Measurements from ENCODE around the gene CAPN13.

The CAPN13 gene

DNA sequence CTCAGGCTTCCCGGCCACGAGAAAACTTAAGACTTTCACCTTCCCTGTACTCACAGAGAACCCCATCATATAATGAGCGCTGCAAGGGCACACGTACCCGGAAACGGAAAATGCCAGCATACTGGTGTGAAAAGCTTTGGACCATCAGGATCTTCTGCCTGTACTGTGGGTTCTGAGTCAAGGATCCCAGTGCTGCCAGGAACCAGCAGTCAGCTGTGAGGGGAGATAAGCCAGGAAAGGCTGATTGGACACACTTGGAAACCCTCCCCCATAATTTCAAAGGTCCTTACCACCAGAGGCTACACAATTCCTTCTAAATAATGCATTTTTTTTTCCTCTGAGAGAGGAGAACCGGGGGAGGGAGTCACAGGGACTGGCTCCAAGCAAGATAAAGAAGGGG lies 31.4 kb downstream of the CAPN13 start:
- no peak for ATAC-seq
- peaks cover 15% of the 10 kb centered on the region for H3K27me3 Mint-ChIP-seq
- no peak overlapping the region for H3K27ac Mint-ChIP-seq
- H3K36me3 Mint-ChIP-seq, result no peaks in the 10 kb centered on the region
- no peaks in the 10 kb centered on the region for H3K9me3 Mint-ChIP-seq
- no peaks in the 10 kb centered on the region for H3K4me1 Mint-ChIP-seq
- H3K4me3 Mint-ChIP-seq, result no peak overlapping the region

DNA sequence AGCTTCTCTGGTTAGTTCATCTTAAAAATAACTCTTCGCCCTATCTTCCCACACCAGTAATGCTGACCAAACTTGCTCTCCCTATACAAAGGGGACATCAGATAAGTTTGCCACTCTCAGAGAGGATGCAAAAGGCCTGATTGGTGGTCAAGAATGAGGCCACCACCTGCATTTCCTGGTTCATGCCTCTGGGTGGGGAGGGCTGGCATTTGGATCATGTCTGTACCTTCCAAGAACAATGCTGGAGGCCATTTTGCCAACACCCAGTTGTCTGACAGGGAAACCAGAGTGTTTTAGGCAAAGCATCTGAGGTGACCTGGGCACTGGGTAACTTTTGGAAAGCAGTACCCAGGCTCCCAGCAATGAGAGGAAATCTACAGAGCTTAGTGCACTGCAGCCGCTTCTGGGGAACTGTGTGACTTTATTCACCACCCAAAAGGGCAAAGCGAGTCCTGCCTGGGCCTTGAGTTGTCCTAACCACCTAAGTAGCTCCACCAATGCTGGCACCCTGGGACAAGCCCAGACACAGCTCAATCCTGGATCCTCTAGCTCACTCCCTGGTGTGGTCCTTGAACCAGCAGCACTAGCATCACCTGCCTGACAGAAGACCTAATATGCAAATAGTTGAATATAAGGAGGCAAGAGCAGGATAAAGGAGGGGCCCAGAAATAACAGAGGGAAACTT lies 35.1 kb downstream of the CAPN13 start:
- peaks cover 43% of the 10 kb centered on the region for H3K27me3 Mint-ChIP-seq
- no peak for ATAC-seq
- H3K36me3 Mint-ChIP-seq, result no peaks in the 10 kb centered on the region
- no peaks in the 10 kb centered on the region for H3K9me3 Mint-ChIP-seq
- peaks cover 8% of the 10 kb centered on the region for H3K4me1 Mint-ChIP-seq
- no peak overlapping the region for H3K27ac Mint-ChIP-seq
- H3K4me3 Mint-ChIP-seq, result no peak overlapping the region

- no peak for ATAC-seq
- Mint-ChIP-seq H3K27me3 (peaks cover 54% of the 10 kb centered on the region), H3K9me3 (no peaks in the 10 kb centered on the region), H3K36me3 (no peaks in the 10 kb centered on the region), H3K4me1 (peaks cover 8% of the 10 kb centered on the region), H3K4me3 (no peak overlapping the region), H3K27ac (no peak overlapping the region)
Measured at GRCh38 chr2:30770816-30771576, 36.2 kb downstream of the CAPN13 start.

DNA sequence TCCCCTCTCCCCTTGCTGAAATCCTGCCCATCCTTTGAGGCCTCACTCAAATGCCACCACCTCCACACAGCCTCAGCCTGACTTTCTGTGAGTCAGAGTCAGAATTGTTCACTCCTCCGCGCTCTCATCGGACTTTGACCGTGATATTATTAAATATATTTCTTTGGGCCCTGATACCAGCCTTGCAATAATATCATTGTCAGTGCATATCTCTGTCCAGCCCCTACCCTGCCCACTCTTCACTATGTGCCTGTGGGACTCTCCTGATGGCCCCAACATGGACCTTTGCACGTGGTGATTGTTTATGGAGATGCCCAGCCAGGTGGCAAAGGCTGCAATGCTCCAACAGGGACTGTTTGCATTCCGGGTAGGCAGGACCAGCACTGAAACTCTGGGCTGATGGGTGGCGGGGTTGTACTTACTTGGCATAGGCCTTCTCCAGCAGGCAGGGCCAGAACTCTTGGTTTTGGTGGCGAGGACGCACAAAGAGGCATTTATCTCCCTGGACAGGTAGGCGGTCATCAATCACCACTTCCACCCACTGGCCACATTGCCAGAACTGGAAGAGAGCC lies 37.3 kb downstream of the CAPN13 start:
- no peaks in the 10 kb centered on the region for H3K36me3 Mint-ChIP-seq
- H3K27ac Mint-ChIP-seq, result no peak overlapping the region
- no peak for ATAC-seq
- no peak overlapping the region for H3K4me3 Mint-ChIP-seq
- H3K27me3 Mint-ChIP-seq, result peaks cover 61% of the 10 kb centered on the region
- H3K9me3 Mint-ChIP-seq, result no peaks in the 10 kb centered on the region
- H3K4me1 Mint-ChIP-seq, result peaks cover 8% of the 10 kb centered on the region

DNA sequence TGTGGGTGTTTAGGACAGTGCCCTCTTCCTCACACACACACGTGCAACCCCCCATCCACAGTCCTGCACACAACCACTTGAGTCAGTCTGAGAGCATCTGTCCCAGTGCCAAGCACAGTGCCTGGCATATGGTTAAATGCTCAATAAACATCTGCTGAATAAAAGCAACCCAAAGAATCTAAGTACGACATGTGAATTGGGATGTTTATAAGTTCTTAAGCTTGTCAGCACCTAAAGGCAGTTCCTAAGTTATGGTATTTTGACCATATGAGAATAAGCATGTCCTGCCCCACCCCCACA lies 37.8 kb downstream of the CAPN13 start:
- no peaks in the 10 kb centered on the region for H3K9me3 Mint-ChIP-seq
- ATAC-seq, result no peak
- H3K27ac Mint-ChIP-seq, result no peak overlapping the region
- H3K4me3 Mint-ChIP-seq, result no peak overlapping the region
- peaks cover 8% of the 10 kb centered on the region for H3K4me1 Mint-ChIP-seq
- H3K27me3 Mint-ChIP-seq, result peaks cover 65% of the 10 kb centered on the region
- H3K36me3 Mint-ChIP-seq, result no peaks in the 10 kb centered on the region

DNA sequence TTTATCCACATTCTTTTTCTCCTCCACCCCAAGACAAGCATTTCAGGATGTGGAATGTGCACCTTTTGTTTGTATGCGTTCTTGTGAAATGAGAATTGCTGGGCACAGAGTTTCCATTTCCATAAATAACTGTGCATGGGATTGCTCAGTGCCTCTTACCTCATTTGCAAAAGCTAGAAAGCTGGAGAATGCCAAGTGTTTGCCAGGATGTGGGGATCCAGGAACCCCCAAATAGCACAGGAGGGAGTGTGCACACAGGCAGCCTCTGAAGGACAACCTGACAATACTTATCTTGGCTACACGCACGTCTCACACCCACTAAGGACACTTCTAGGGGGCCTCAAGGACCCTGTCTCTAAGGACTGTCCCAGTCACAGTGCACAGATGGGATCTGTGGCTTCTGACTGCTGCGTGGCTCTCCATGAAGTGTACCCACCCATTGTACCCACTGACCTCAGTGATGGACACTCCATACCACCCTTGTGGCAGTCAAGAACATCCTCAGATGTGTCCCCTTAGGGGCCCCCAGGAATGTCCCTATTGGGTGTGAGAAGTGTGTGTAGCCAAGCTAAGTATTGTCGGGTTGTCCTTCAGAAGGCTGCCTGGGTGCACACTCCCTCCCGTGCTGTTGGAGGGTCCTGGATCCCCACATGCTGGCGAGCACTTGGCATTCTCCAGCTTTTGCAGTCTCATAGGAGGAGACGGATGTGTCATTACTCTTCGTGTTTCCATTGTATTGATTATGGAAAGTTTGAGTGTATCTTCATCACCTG lies 38.4 kb downstream of the CAPN13 start:
- Mint-ChIP-seq H3K4me1 (peaks cover 8% of the 10 kb centered on the region), H3K36me3 (no peaks in the 10 kb centered on the region), H3K4me3 (no peak overlapping the region), H3K27me3 (peaks cover 69% of the 10 kb centered on the region), H3K27ac (no peak overlapping the region), H3K9me3 (no peaks in the 10 kb centered on the region)
- ATAC-seq, result no peak

GRCh38 chr2:30768036-30768686 lies 39.1 kb downstream of the CAPN13 start:
- ATAC-seq, result no peak
- no peak overlapping the region for H3K4me3 Mint-ChIP-seq
- no peaks in the 10 kb centered on the region for H3K36me3 Mint-ChIP-seq
- peaks cover 65% of the 10 kb centered on the region for H3K27me3 Mint-ChIP-seq
- no peaks in the 10 kb centered on the region for H3K9me3 Mint-ChIP-seq
- no peak overlapping the region for H3K27ac Mint-ChIP-seq
- H3K4me1 Mint-ChIP-seq, result peaks cover 8% of the 10 kb centered on the region

DNA sequence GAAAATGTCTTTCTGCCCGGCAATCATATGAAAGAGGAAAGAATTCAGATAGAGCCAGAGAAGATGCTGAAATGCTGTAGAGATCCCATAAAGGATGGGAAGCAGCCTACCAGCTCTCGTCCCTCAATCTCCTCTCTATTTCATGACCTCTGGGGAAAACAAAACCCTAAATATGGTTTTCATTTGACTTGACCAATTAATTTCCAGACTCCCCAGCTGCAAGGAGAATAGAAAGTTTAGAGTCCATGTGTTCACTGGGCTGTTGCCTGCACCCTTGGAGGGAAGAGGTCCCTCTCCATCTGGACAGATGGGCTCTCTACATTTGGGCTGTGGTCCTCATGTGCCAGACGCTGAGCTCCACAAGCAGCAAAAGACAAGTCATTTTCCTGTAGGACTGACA lies 40.6 kb downstream of the CAPN13 start:
- Mint-ChIP-seq H3K36me3 (no peaks in the 10 kb centered on the region), H3K27me3 (peaks cover 60% of the 10 kb centered on the region)

GRCh38 chr2:30765876-30766470 lies 41.3 kb downstream of the CAPN13 start:
- Mint-ChIP-seq H3K27me3 (peaks cover 60% of the 10 kb centered on the region), H3K4me3 (no peak overlapping the region), H3K36me3 (no peaks in the 10 kb centered on the region), H3K9me3 (no peaks in the 10 kb centered on the region), H3K4me1 (peaks cover 8% of the 10 kb centered on the region), H3K27ac (no peak overlapping the region)
- no peak for ATAC-seq

More for the DNA sequence above, 40.6 kb downstream of the CAPN13 start:
- peaks cover 8% of the 10 kb centered on the region for H3K4me1 Mint-ChIP-seq
- ATAC-seq, result no peak
- no peaks in the 10 kb centered on the region for H3K9me3 Mint-ChIP-seq
- no peak overlapping the region for H3K27ac Mint-ChIP-seq
- H3K4me3 Mint-ChIP-seq, result no peak overlapping the region

DNA sequence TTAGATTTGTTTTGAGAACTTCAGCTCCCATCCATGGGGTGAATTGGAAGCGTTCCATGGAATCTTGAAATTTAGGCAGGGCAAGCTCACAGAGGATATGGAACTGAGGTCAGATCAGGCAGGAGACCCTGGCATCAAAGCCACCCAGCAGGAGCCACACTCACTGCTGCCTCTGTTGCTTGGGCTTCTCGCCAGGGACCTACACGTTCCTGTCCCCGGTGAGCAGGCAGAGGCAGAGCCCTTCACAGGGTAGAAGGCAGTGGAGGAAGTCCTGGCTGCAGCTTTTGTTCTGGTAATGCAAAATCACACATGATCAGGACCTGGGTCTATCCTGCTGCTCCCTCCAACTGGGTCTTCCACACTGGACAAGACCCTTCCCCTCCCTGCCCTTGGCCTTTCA lies 42.1 kb downstream of the CAPN13 start:
- Mint-ChIP-seq H3K36me3 (no peaks in the 10 kb centered on the region), H3K27me3 (peaks cover 52% of the 10 kb centered on the region), H3K9me3 (no peaks in the 10 kb centered on the region), H3K4me3 (no peak overlapping the region), H3K4me1 (peaks cover 8% of the 10 kb centered on the region), H3K27ac (no peak overlapping the region)
- ATAC-seq, result no peak

DNA sequence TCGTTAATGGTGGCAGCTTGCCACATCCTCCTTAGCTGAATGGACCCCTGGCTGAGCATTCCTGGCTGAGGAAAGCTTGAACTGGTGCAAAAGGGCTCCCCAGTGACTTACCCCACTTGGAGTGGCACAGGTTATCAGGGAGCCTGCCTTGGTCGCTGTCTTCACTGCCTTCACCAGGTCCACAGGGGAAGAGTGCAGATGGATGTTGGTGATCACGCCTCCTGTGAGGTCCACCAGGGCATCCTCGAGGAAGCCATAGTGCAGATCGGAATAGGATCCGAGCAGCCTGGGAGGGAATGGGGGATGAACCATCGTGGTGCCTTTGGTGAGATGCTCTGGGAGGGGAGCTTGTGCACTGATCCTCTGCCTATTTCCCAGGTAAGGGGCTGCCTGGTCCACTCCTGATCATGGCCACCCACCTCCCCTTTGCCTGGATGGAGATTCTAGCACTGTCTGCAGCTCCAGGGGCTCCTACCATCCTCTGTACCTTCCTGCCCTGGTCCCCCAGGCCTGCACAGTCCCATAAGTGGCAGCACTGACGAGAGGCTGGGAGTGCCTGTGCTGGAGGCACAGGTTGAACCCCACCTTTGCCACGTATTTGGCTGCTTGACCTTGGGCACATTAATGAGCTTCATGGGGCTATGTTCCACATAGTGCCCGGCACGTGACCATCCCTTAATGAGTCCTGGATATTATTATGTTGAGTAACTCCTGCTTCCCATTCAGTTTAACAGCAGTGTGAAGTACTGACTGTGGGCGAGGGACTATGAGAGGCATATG lies 43.0 kb downstream of the CAPN13 start:
- peaks cover 8% of the 10 kb centered on the region for H3K4me1 Mint-ChIP-seq
- H3K36me3 Mint-ChIP-seq, result no peaks in the 10 kb centered on the region
- H3K27me3 Mint-ChIP-seq, result peaks cover 49% of the 10 kb centered on the region
- H3K27ac Mint-ChIP-seq, result no peak overlapping the region
- no peaks in the 10 kb centered on the region for H3K9me3 Mint-ChIP-seq
- no peak overlapping the region for H3K4me3 Mint-ChIP-seq
- ATAC-seq, result no peak

- Mint-ChIP-seq H3K9me3 (no peaks in the 10 kb centered on the region), H3K36me3 (no peaks in the 10 kb centered on the region), H3K27me3 (peaks cover 45% of the 10 kb centered on the region), H3K4me1 (peaks cover 2% of the 10 kb centered on the region), H3K27ac (no peak overlapping the region), H3K4me3 (no peak overlapping the region)
- no peak for ATAC-seq
Measured at GRCh38 chr2:30763151-30763660, 44.0 kb downstream of the CAPN13 start.

DNA sequence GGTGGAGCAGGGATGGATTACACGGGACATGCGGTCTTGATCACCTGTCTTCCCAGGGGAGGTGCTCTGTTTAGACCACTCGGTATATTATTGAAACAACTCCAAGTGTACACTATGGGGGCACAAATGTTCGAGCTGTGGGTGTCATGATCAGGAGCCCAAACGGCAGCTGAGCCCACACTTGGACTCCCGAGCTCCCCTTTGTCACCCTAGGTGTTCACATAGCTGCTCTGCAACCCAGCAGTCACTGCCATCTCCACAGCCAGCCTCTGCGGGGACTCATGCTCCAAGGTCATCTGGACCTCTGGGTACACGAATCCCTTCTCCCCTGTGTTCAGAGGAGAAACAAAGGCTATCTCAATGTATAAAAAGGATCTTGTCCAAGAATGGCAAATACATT lies 46.0 kb downstream of the CAPN13 start:
- no peak for ATAC-seq
- Mint-ChIP-seq H3K36me3 (no peaks in the 10 kb centered on the region), H3K27me3 (peaks cover 52% of the 10 kb centered on the region), H3K9me3 (no peaks in the 10 kb centered on the region), H3K4me3 (no peak overlapping the region), H3K27ac (no peak overlapping the region), H3K4me1 (no peaks in the 10 kb centered on the region)

- H3K27me3 Mint-ChIP-seq, result peaks cover 55% of the 10 kb centered on the region
- no peaks in the 10 kb centered on the region for H3K36me3 Mint-ChIP-seq
Measured at GRCh38 chr2:30759481-30759880, 47.8 kb downstream of the CAPN13 start.

More at GRCh38 chr2:30759481-30759880, 47.8 kb downstream of the CAPN13 start:
- Mint-ChIP-seq H3K4me3 (no peak overlapping the region), H3K27ac (no peak overlapping the region), H3K9me3 (no peaks in the 10 kb centered on the region), H3K4me1 (no peaks in the 10 kb centered on the region)
- no peak for ATAC-seq

All from stimulated activated memory B cell treated with anti-CD40 and anti-IgM and Interleukin-4, amounts not matched to agents 10 μg/mL and 1 μg/mL and 100 μg/mL, for 72 hours (primary cell).